ENCODE results near the gene LCP1.

Gene LCP1

DNA sequence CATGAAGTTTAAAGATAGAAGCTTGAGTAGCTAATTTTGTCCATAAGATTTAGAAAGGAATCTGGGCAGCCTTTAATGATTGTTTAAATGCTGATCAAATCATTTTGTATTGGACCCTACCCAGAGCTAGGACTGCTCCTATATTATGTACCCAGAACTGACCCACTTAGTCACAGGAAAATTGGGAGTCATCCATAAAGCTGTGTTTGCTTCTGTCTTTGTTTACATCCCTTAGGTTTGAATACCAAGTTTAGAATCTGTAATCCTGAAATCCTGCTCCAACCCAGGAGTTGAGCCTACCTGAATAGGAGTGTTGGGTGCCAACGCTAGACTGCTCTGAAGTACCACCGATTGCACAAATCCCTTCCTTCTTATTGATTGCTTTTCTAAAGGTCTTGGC lies 23.8 kb downstream of the LCP1 start:
- TF ChIP-seq, protein P1, sequence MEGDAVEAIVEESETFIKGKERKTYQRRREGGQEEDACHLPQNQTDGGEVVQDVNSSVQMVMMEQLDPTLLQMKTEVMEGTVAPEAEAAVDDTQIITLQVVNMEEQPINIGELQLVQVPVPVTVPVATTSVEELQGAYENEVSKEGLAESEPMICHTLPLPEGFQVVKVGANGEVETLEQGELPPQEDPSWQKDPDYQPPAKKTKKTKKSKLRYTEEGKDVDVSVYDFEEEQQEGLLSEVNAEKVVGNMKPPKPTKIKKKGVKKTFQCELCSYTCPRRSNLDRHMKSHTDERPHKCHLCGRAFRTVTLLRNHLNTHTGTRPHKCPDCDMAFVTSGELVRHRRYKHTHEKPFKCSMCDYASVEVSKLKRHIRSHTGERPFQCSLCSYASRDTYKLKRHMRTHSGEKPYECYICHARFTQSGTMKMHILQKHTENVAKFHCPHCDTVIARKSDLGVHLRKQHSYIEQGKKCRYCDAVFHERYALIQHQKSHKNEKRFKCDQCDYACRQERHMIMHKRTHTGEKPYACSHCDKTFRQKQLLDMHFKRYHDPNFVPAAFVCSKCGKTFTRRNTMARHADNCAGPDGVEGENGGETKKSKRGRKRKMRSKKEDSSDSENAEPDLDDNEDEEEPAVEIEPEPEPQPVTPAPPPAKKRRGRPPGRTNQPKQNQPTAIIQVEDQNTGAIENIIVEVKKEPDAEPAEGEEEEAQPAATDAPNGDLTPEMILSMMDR (IDR thresholded peaks at IDR 0.05; ENCODE audit: control extremely low read depth, extremely low read depth, low read depth, missing control alignments) = no peak
- POLR2A ChIA-PET = no interaction called here
- CTCF ChIA-PET = interaction anchor here (0.8 to 5.4 kb wide), 9 partner anchors 8 to 34 kb away, joined by 3 to 100 read pairs (median 4); partner anchors contain the start of gene LCP1
- DNase-seq (ENCODE audit: extremely low spot score) = no peak

DNA sequence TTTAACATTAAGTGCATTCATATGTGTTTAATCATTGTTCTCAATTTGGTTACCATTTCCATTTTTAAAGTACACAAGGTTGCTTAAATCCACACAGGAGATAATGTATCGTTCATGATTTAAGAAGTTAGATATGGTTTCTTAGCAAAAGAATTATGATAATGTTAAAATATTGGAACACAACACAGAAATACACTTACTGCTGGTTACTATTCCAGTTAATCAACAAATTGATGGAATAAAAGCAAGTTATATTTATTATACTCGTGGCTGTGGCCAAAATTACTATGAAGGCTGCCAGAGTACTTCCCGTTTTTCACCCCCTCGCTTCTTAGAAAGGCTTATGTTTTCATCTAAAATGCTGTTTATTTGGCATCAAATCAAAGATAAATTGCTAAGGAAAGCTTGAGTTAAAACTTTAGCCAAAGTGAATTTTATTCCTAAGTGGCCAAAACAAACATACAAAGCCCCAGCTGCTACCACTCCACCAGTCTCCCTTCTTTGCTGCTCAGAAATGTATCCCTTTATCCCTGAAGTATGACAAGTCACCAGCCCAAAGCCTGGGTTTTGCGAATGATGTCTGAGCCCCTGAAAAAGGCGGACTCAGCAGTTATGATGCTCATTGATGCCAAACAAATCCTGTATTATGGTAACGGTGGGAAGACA lies 27.7 kb downstream of the LCP1 start:
- ChIA-PET CTCF (interaction anchor here (1.4 to 2.1 kb wide), 5 partner anchors 10 to 27 kb away, joined by 3 to 8 read pairs (median 6); no protein-coding TSS in a partner anchor), POLR2A (no interaction called here)
- TF ChIP-seq, protein P1 (IDR thresholded peaks at IDR 0.05; ENCODE audit: control extremely low read depth, extremely low read depth, low read depth, missing control alignments) = no peak
- DNase-seq (ENCODE audit: extremely low spot score) = no peak

DNA sequence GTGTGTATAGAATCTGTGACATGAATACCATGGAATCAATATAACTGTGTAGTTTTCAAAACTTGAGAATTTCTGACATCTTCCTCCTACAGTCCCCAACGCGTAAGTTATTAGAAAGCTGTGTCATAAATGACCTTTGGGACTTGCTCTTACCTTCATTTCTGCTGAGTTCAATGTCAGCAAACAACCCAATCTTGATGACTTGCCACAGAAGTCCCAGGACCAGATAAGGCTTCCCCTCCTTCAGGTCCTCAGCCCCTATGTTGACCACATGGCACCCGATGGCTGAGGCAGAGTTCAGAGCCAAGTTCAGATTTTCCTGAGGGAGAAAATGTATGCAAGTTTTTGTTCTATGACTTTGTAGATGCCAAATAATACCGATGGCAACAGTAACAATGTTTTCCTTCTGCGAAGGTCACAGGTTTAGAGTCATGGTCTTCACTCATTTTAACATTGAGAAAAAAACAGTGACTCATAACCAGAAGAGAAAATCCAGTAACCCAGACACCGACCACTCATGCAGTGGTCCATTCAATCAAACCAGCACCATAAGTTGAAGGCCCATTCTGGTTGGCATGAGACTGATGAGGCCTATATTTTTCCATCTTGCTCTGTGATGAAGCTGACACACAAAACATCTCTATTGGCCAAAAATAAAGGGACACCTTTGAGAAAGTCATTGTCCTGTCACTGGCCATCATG lies 29.2 kb downstream of the LCP1 start:
- ChIA-PET CTCF (interaction anchor here (1.1 to 5.7 kb wide), 2 partner anchors 7 to 22 kb away, joined by 3 to 63 read pairs; no protein-coding TSS in a partner anchor), POLR2A (no interaction called here)
- TF ChIP-seq, protein P1 (IDR thresholded peaks at IDR 0.05; ENCODE audit: control extremely low read depth, extremely low read depth, low read depth, missing control alignments) = no peak
- DNase-seq (ENCODE audit: extremely low spot score) = no peak

DNA sequence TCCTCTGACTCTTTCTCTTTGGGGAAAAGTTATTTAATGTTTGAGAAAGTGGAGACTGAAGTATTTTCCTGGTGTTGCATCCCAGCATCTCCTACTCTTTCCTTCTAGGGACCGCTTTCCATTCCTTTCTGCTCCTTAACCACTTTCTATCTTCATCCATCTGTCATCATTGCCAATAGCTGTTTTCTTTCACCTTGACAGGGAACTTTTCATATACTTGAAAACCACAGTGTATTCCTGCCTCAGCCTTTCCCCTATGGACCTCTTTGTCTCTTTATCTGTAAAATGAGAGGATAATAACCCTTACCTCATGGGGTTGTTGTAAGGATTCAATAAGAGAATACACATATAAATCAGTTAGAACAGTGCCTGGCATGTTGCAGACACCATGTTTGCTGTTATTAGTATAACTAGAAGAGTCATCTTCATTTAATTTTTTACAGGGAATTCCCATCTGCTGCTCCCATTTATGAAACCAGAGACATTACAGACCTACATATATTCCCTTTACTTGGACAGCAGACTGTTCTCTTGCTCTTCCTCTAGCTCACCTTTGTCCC lies 31.8 kb downstream of the LCP1 start:
- CTCF ChIA-PET = interaction anchor here (1.0 to 5.7 kb wide), 5 partner anchors 8 to 24 kb away, joined by 3 to 63 read pairs (median 8); no protein-coding TSS in a partner anchor
- DNase-seq (ENCODE audit: extremely low spot score) = no peak
- TF ChIP-seq, protein P1 (IDR thresholded peaks at IDR 0.05; ENCODE audit: control extremely low read depth, extremely low read depth, low read depth, missing control alignments) = no peak
- POLR2A ChIA-PET = no interaction called here

DNA sequence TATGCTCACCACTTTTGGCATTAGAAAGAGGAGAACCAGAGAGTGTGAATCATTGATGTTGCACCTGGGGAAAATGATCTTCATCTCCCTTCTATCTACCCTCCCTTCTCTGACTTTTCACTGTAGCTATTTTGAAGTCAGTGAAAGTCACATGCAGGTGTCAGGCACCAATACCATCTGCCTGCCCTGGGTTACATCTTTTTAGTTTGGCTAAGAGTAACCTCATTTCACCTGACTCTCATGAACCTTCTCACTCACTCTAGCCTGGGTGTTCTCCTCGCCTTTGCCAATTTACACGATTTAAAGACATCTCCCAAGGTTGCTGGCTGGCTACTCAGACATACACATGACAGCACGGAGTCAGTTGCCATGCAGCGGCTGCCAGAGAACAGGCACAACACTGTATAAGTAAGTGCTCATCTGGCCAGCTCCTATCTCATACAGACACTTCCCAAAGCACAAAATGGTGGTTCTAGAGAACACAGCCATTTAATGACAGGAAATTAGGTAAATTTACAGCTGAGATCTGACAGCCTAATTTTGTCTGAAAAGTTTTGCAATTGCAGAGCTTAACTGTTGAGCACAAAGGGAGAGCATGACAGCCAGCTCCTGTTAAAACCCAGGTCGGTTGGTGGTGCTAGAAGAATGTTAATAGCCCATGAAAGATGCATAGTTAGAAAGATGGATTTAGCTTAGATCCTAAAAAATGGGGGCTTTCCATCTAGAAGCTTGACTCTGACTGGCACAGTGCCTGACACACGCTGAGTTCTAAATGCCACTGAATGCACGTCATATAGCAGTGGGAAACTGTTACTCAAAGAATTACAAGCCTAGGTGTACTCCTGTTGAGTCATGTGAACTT lies 32.5 kb downstream of the LCP1 start:
- DNase-seq (ENCODE audit: extremely low spot score) = no peak
- TF ChIP-seq, protein P1 (IDR thresholded peaks at IDR 0.05; ENCODE audit: control extremely low read depth, extremely low read depth, low read depth, missing control alignments) = no peak
- CTCF ChIA-PET = interaction anchor here (0.6 to 5.7 kb wide), 8 partner anchors 7 to 50 kb away, joined by 3 to 63 read pairs (median 6); no protein-coding TSS in a partner anchor
- POLR2A ChIA-PET = interaction anchor here (2.0 kb wide), 1 partner anchor 19 kb away, joined by 4 read pairs; no protein-coding TSS in a partner anchor

DNA sequence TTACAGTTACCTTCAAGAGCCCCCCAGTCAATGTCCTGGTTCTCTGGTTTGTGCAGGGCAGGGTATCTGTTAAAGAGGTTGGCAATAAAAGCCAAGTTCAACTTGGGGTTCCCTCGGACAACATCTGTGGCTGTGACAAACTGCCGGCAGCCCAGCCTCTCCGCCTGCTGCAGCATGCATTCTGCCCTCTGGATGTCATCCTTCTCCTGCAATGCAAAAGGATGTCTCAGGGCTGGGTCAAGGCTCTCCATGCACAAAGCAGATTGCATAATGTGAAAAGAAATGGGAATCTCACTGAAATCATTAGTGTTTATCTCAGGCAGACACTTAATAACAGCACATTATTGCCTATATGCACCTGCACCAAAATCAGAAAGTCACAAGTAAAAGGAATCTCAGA lies 35.1 kb downstream of the LCP1 start:
- TF ChIP-seq, protein P1 (IDR thresholded peaks at IDR 0.05; ENCODE audit: control extremely low read depth, extremely low read depth, low read depth, missing control alignments) = peak; percentile 7
- POLR2A ChIA-PET = no interaction called here
- CTCF ChIA-PET = no interaction called here
- no peak for DNase-seq (ENCODE audit: extremely low spot score)
